Mesendoderm (in vitro differentiated cells): ENCODE results near the gene CRACR2A.

Experiments used
- DNase-seq: peaks from one replicate; pipeline ENCODE4 v3.0.0; 2013
- H2AK5ac ChIP-seq: 2 replicates; pipeline ENCODE4 v1.6.1; 2013; ENCODE audit warnings: low read length, inconsistent platforms
- H2BK120ac ChIP-seq: 2 replicates; pipeline ENCODE4 v1.6.1; 2013; ENCODE audit warnings: low read depth, mild to moderate bottlenecking, low read length, moderate library complexity, mixed read lengths
- H2BK15ac ChIP-seq: replicated peaks from 2 replicates; pipeline ENCODE4 v1.6.1; 2013; ENCODE audit warnings: low read depth, mild to moderate bottlenecking, moderate library complexity
- H2BK5ac ChIP-seq: 2 replicates; pipeline ENCODE4 v1.6.1; 2013; ENCODE audit warnings: low read length, inconsistent platforms
- H3K18ac ChIP-seq: 2 replicates; pipeline ENCODE4 v1.6.1; 2013; ENCODE audit warnings: mild to moderate bottlenecking, low read length, mixed read lengths
- H3K23ac ChIP-seq: one replicate; pipeline ENCODE4 v1.6.1; 2013; ENCODE audit warnings: low read length
- H3K27ac ChIP-seq: 2 replicates; pipeline ENCODE4 v1.5.1; 2013; ENCODE audit warnings: low read depth, mild to moderate bottlenecking, inconsistent platforms, low read length, moderate library complexity
- H3K27me3 ChIP-seq: 2 replicates; pipeline ENCODE4 v1.6.1; 2013; ENCODE audit warnings: low read length, control low read depth, mild to moderate bottlenecking, inconsistent platforms; ENCODE audit not compliant: insufficient read depth, poor library complexity
- H3K36me3 ChIP-seq: 2 replicates; pipeline ENCODE4 v1.6.1; 2013; ENCODE audit warnings: low read length, inconsistent platforms; ENCODE audit not compliant: control insufficient read depth, insufficient read depth
- H3K4ac ChIP-seq: one replicate; pipeline ENCODE4 v1.6.1; 2013; ENCODE audit warnings: low read depth, mild to moderate bottlenecking, low read length, moderate library complexity
- H3K4me1 ChIP-seq: 2 replicates; pipeline ENCODE4 v1.6.1; 2013; ENCODE audit warnings: low read depth, low read length, inconsistent platforms; ENCODE audit not compliant: control insufficient read depth
- H3K4me2 ChIP-seq: 2 replicates; pipeline ENCODE4 v1.6.1; 2013; ENCODE audit warnings: low read length
- H3K4me3 ChIP-seq: 2 replicates; pipeline ENCODE4 v1.5.1; 2013; ENCODE audit warnings: mild to moderate bottlenecking, low read length
- H3K56ac ChIP-seq: one replicate; pipeline ENCODE4 v1.6.1; 2013; ENCODE audit warnings: low read length
- H3K79me1 ChIP-seq: 2 replicates; pipeline ENCODE4 v1.6.1; 2013; ENCODE audit warnings: low read length, inconsistent platforms
- H3K79me2 ChIP-seq: 2 replicates; pipeline ENCODE4 v1.6.1; 2013; ENCODE audit warnings: mild to moderate bottlenecking, low read length; ENCODE audit not compliant: control insufficient read depth, insufficient read depth
- H3K9ac ChIP-seq: 2 replicates; pipeline ENCODE4 v1.6.1; 2013; ENCODE audit warnings: low read length, inconsistent platforms
- H4K5ac ChIP-seq: one replicate; pipeline ENCODE4 v1.6.1; 2013; ENCODE audit warnings: low read length
- H4K8ac ChIP-seq: one replicate; pipeline ENCODE4 v1.6.1; 2013; ENCODE audit warnings: low read depth, mild to moderate bottlenecking, control low read depth, low read length, moderate library complexity
- WGBS: extraction: QIAGEN DNeasy Blood & Tissue Kit; methylation state at CpG from one replicate; pipeline ENCODE4 v1.1.7; 2013; ENCODE audit warnings: low lambda C conversion rate, missing lambda C conversion rate; ENCODE audit not compliant: insufficient coverage; ENCODE audit errors: extremely low coverage; 5-methylcytosine and 5-hydroxymethylcytosine counted together

Gene CRACR2A

GRCh38 chr12:3629057-3629830 lies 123.7 kb downstream of the CRACR2A start:
- no peak overlapping the region for H4K5ac ChIP-seq
- no peaks in the 10 kb centered on the region for H3K27me3 ChIP-seq
- no peak overlapping the region for H3K9ac ChIP-seq
- H3K79me1 ChIP-seq, result no peaks in the 10 kb centered on the region
- no peak for DNase-seq
- no peak overlapping the region for H2BK15ac ChIP-seq
- H3K36me3 ChIP-seq, result no peaks in the 10 kb centered on the region
- no peak overlapping the region for H2BK5ac ChIP-seq
- H3K18ac ChIP-seq, result no peak overlapping the region
- no peaks in the 10 kb centered on the region for H3K79me2 ChIP-seq
- H3K4me1 ChIP-seq, result no peaks in the 10 kb centered on the region
- H3K27ac ChIP-seq, result no peak overlapping the region
- no peak overlapping the region for H2BK120ac ChIP-seq
- H3K4ac ChIP-seq, result no peak overlapping the region
- H3K4me3 ChIP-seq, result no peak overlapping the region
- H3K4me2 ChIP-seq, result no peak overlapping the region
- no peak overlapping the region for H4K8ac ChIP-seq
- no peak overlapping the region for H2AK5ac ChIP-seq
- peak overlapping the region; percentile 34 for H3K56ac ChIP-seq
- no peak overlapping the region for H3K23ac ChIP-seq
- WGBS, result no CpG with 5 or more reads among the region's 14 CpGs

GRCh38 chr12:3628629-3629028 lies 124.3 kb downstream of the CRACR2A start:
- H4K5ac ChIP-seq, result no peak overlapping the region
- H2BK5ac ChIP-seq, result no peak overlapping the region
- H3K4me2 ChIP-seq, result no peak overlapping the region
- H3K23ac ChIP-seq, result no peak overlapping the region
- no peaks in the 10 kb centered on the region for H3K36me3 ChIP-seq
- H3K27ac ChIP-seq, result no peak overlapping the region
- no peak overlapping the region for H4K8ac ChIP-seq
- H3K56ac ChIP-seq, result no peak overlapping the region
- peak; percentile 16 for DNase-seq
- no peak overlapping the region for H3K18ac ChIP-seq
- no peak overlapping the region for H2BK15ac ChIP-seq
- no CpG with 5 or more reads among the region's 8 CpGs for WGBS
- no peaks in the 10 kb centered on the region for H3K4me1 ChIP-seq
- H3K4me3 ChIP-seq, result no peak overlapping the region
- no peaks in the 10 kb centered on the region for H3K79me1 ChIP-seq
- H2AK5ac ChIP-seq, result no peak overlapping the region
- H2BK120ac ChIP-seq, result no peak overlapping the region
- H3K27me3 ChIP-seq, result no peaks in the 10 kb centered on the region
- H3K79me2 ChIP-seq, result no peaks in the 10 kb centered on the region
- no peak overlapping the region for H3K9ac ChIP-seq
- H3K4ac ChIP-seq, result no peak overlapping the region

- Histone ChIP-seq H3K79me1 (no peaks in the 10 kb centered on the region), H3K36me3 (no peaks in the 10 kb centered on the region)
Measured at GRCh38 chr12:3627336-3627735, 125.6 kb downstream of the CRACR2A start.

GRCh38 chr12:3624273-3624672 lies 128.6 kb downstream of the CRACR2A start:
- H3K4me2 ChIP-seq, result no peak overlapping the region
- no CpG with 5 or more reads among the region's 4 CpGs for WGBS
- no peak overlapping the region for H2BK5ac ChIP-seq
- no peak overlapping the region for H3K4ac ChIP-seq
- no peak overlapping the region for H2BK15ac ChIP-seq
- no peak overlapping the region for H3K23ac ChIP-seq
- H3K9ac ChIP-seq, result no peak overlapping the region
- H2AK5ac ChIP-seq, result no peak overlapping the region
- no peaks in the 10 kb centered on the region for H3K79me2 ChIP-seq
- DNase-seq, result no peak
- H4K5ac ChIP-seq, result no peak overlapping the region
- no peaks in the 10 kb centered on the region for H3K4me1 ChIP-seq
- H3K27me3 ChIP-seq, result no peaks in the 10 kb centered on the region
- no peak overlapping the region for H2BK120ac ChIP-seq
- no peak overlapping the region for H3K27ac ChIP-seq
- no peaks in the 10 kb centered on the region for H3K36me3 ChIP-seq
- H3K18ac ChIP-seq, result no peak overlapping the region
- no peaks in the 10 kb centered on the region for H3K79me1 ChIP-seq
- H3K56ac ChIP-seq, result no peak overlapping the region
- H4K8ac ChIP-seq, result no peak overlapping the region
- H3K4me3 ChIP-seq, result no peak overlapping the region

More at GRCh38 chr12:3627336-3627735, 125.6 kb downstream of the CRACR2A start:
- WGBS, result no CpG with 5 or more reads among the region's 16 CpGs
- Histone ChIP-seq H3K79me2 (no peaks in the 10 kb centered on the region), H2BK5ac (no peak overlapping the region), H3K27me3 (no peaks in the 10 kb centered on the region), H4K8ac (no peak overlapping the region), H3K4me1 (no peaks in the 10 kb centered on the region), H3K23ac (no peak overlapping the region), H3K27ac (no peak overlapping the region), H3K18ac (no peak overlapping the region), H3K56ac (no peak overlapping the region), H4K5ac (no peak overlapping the region), H3K4me3 (no peak overlapping the region), H3K4ac (no peak overlapping the region), H2BK15ac (no peak overlapping the region), H3K4me2 (no peak overlapping the region), H3K9ac (no peak overlapping the region), H2AK5ac (no peak overlapping the region), H2BK120ac (no peak overlapping the region)
- DNase-seq, result no peak

GRCh38 chr12:3622822-3623690 lies 129.9 kb downstream of the CRACR2A start:
- no peak overlapping the region for H3K4me2 ChIP-seq
- no peak overlapping the region for H3K56ac ChIP-seq
- H3K4me1 ChIP-seq, result no peaks in the 10 kb centered on the region
- H4K5ac ChIP-seq, result no peak overlapping the region
- no peak overlapping the region for H2AK5ac ChIP-seq
- no peak overlapping the region for H3K9ac ChIP-seq
- no peak overlapping the region for H2BK15ac ChIP-seq
- no peaks in the 10 kb centered on the region for H3K79me2 ChIP-seq
- no peaks in the 10 kb centered on the region for H3K36me3 ChIP-seq
- WGBS, result no CpG with 5 or more reads among the region's 18 CpGs
- no peak for DNase-seq
- H2BK5ac ChIP-seq, result no peak overlapping the region
- H3K4me3 ChIP-seq, result no peak overlapping the region
- H3K79me1 ChIP-seq, result no peaks in the 10 kb centered on the region
- no peak overlapping the region for H3K4ac ChIP-seq
- no peak overlapping the region for H3K23ac ChIP-seq
- H4K8ac ChIP-seq, result no peak overlapping the region
- H3K18ac ChIP-seq, result no peak overlapping the region
- no peaks in the 10 kb centered on the region for H3K27me3 ChIP-seq
- H3K27ac ChIP-seq, result no peak overlapping the region
- H2BK120ac ChIP-seq, result no peak overlapping the region
